HTERT RPE-1 (cell line): ENCODE measurements around the gene THRB.

Experiments
- in situ Hi-C: fragments of 300-500 bp; cut with MboI; formaldehyde crosslinking; loops from 4 replicates; pipeline ENCODE4 v1.14.3; 2020; ENCODE audit warnings: low sequenced_read_pairs

THRB gene

GRCh38 chr3:24385012-24385615 is 109.5 kb downstream of the THRB start:
- in situ Hi-C loops: no loop called here

- in situ Hi-C loops: no loop called here
Observed at GRCh38 chr3:24382647-24383046, 112.0 kb downstream of the THRB start.

GRCh38 chr3:24379936-24380335 is 114.7 kb downstream of the THRB start:
- in situ Hi-C loops: no loop called here

DNA sequence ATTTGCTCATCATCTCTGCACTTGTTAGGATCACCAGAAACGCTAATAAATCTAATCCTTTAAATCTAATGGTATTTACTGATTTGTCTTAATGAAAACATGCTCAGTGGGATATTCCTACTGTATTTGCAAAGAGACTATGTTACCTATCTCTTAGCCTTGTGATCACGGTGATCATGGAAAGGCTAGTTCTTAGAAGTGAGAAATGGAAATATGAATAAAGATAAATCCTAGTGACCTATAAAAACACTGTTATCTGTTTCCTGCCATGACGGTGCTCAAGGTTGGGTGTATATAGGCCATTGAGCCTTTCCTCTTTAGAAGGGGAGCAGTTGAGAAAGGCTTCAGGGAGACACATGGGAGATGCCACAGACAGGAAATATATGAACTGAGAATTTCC is 116.3 kb downstream of the THRB start:
- in situ Hi-C loops: no loop called here

GRCh38 chr3:24377218-24377993 is 117.2 kb downstream of the THRB start:
- in situ Hi-C loops: no loop called here

DNA sequence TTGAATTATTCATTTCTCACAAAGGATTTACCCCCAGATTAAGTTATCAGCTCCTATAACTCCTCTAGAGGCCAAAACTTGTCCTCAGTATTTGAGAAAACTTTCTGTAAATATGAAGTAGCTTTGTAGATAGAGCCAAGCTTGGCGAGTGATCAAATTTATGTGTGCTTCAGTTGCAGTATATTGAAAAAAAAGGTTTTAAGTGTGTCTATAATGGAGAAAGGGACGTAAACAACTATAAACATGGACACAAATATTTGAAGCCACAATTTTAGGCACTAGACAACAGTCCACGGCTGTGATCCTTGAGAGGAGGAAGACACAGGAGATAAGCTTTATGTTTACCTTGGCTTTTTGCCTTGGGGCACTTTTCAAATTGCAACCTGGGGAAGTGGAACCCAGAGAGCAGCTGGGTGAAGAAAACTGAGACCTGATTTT is 118.7 kb downstream of the THRB start:
- in situ Hi-C loops: no loop called here

DNA sequence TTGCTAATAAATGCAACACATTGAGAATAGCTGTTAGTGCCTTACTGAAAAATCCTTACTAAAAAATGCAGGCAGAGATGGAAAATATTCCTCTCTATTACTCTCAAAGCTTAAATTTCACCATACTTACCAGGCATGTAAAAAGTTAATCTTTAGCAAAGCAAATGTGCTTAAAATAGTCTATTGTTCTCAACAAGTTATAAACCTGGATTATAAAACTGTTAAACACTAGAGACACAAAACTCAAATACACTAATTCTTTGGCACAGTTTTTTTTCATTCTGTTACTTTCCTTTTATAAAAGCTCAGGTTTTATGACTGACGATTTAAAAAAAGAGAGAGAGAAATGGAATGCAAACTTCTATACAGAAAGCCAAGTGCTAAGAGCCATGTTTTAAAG is 119.8 kb downstream of the THRB start:
- in situ Hi-C loops: no loop called here

DNA sequence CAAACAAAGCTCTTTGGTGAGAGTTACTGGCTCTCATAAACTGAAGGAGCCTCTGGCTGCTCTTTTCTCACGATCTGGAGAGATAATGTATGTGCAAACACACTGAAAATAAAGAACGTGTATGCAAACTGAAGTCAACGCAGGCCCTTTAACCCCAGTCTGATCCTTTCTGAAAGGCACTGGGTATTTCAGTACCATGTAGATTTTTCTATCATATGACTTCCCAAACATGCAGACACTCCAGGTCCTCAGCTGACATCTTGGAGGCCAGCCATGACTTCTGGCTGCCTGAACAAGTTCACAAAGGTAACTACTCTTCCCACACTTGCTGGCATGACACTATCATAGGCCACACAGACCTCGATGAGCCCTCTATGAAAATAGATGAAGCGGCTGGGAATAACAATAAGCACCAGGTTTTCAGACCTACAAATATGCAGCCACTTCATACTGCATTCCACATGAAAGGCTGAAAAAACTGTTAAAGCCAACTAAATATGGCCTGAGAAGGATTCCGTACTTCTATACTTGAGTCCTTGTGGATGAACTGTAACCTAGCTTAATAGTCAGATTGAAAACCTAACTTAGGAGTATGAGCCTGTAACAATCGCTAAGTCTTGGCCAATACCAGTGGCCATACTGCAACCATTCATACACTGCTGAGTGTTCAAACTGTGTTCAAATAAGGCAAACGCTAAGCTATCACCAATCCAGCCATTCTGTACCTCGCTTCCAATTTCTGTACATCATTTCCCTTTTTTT is 121.3 kb downstream of the THRB start:
- in situ Hi-C loops: no loop called here

DNA sequence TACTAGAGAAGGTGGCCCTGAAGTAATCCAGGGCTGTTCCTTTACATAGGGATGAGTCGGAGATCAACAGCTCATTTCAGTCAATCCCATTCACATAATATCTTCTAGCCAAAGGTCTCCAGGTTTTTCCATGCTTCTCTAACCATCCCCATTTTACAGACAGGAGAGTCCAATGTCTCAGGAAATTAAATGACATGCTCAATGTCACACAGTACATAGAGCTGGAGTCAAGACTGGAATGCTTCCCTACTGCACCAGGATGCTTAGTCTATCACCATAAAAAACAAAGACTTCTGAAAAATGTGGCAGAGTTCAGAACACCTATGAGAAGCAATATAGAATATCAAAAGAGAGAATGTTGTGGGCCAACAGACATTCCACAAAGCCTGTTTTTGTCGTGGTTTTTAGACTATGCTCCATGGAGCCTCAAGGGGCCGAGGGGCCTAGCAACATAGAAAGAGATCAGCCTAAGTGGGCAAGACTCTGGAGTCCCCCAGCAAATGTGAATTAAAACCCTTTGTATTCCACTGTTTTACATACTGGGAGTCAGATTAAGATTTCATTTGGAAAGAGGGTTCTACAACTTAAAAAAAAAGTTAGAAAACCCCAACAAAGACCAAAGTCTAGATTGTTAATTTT is 122.0 kb downstream of the THRB start:
- in situ Hi-C loops: no loop called here

- in situ Hi-C loops: no loop called here
Observed at GRCh38 chr3:24370352-24371090, 124.1 kb downstream of the THRB start.

GRCh38 chr3:24368605-24369004 is 126.0 kb downstream of the THRB start:
- in situ Hi-C loops: no loop called here

- in situ Hi-C loops: no loop called here
Observed at GRCh38 chr3:24367664-24368264, 126.9 kb downstream of the THRB start.

GRCh38 chr3:24367216-24367615 is 127.4 kb downstream of the THRB start:
- in situ Hi-C loops: no loop called here

GRCh38 chr3:24365168-24365567 is 129.5 kb downstream of the THRB start:
- in situ Hi-C loops: no loop called here

DNA sequence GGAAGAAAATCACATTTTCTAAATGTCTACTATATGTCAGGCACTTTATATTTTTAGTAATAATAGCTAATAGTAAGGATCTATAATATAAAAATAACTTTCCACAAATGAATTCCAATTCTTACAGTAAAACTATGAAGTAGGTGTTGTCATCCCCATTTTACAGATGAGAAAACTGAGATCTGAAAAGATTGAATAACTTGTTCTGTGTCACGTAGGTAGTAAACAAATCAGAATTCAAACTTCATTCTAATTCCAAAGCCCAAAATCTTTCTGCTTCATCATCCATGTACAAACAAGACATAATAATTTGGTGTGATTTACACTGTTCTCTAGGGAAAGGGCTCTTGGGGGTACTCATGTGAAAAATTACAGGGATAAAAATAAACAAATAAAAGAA is 130.3 kb downstream of the THRB start:
- in situ Hi-C loops: no loop called here

DNA sequence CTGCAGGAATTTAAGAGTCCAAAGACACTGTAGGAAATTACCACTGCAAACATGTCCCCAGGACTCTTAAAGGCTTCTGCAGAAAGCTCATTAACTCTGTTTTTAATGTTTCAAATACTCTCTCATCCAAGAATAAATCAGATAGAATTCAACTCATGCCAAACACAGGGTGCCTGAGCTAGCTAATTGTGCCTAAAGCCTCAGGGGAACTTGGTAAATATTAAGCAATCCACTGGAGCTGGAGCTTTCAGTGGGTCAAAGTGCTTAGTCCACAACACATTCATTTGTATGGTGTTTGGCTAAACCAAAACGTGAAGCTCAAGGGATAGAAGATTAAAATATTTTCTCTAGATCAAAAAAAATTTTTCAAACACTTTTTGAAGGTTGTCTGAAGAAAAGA is 131.4 kb downstream of the THRB start:
- in situ Hi-C loops: no loop called here

DNA sequence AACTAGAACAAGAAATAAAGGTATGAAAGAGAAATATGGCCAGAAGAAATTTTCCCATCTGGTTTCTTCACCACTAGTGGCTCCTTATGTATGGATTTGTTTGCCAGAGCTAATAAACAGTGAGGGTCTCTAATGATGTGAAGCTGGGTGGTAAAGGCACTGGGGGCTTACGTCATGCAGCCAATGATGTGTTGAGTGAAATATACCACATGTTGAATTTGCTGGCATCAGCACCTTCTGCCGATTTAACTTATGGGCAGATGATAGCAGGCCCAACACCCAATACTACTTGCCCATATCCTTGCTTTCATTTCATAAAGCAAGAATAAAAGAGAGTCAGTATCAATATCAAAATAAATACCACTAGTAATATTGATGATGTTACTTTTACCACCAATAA is 133.0 kb downstream of the THRB start:
- in situ Hi-C loops: no loop called here

DNA sequence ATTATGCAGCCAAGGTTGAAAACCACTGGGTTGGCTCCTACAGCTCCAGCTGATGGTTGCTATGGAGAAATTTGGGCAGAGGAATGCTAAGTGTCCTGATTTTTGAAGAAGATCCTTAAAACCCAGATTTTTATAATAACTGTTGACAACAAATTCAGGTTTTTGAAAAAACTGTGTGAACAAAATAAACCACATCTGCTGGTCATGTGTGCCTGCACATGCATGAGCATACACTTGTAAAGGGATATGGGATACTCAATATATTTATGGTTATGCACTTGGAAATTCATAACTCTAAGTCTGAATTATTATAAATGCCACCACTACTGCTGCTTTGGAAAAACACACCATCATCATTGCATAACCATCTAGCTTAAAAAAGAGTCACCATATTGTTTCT is 133.7 kb downstream of the THRB start:
- in situ Hi-C loops: no loop called here

- in situ Hi-C loops: no loop called here
Observed at GRCh38 chr3:24359645-24360462, 134.8 kb downstream of the THRB start.

DNA sequence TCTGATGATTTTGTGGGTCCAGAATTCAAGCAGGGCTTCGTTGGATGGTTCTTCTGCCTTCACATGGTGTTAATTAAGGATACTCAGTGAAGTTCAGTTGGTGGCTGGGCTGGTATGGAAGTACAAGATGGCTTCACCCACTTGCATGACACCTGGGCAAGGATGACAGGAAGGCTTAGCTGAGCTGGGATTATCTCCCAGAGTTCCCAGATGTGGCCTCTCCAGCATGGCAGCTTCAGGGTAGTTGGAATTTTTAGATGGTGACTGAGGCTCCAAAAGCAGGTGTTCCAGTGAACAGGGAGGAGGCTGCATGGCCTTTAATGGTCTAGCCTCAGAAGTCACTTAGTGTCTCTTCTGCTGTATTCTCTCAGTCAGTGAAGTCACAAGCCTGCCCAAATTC is 135.5 kb downstream of the THRB start:
- in situ Hi-C loops: no loop called here
